GM19193 (cell line): Measurements from ENCODE around the gene FAXDC2.

ENCODE experiments used
- POLR2A ChIP-seq: IDR thresholded peaks from 4 replicates; pipeline ENCODE4 v1.6.1; 2011; ENCODE audit not compliant: insufficient read depth, insufficient read length; ENCODE audit errors: extremely low read depth

The FAXDC2 gene

GRCh38 chr5:154849264-154849785, 1.1 kb downstream of the FAXDC2 start:
- no peak for TF ChIP-seq POLR2A

GRCh38 chr5:154844809-154845208, 5.6 kb downstream of the FAXDC2 start:
- no peak for TF ChIP-seq POLR2A

GRCh38 chr5:154842689-154843530, 7.5 kb downstream of the FAXDC2 start:
- TF ChIP-seq POLR2A, result no peak

GRCh38 chr5:154841273-154841661, 9.1 kb downstream of the FAXDC2 start:
- no peak for TF ChIP-seq POLR2A

- TF ChIP-seq POLR2A, result no peak
Observed at GRCh38 chr5:154840435-154841272, 9.7 kb downstream of the FAXDC2 start.

- TF ChIP-seq POLR2A, result no peak
Observed at GRCh38 chr5:154837009-154837901, 13.1 kb downstream of the FAXDC2 start.

GRCh38 chr5:154836225-154836624, 14.2 kb downstream of the FAXDC2 start:
- TF ChIP-seq POLR2A, result no peak

GRCh38 chr5:154834053-154834452, 16.4 kb downstream of the FAXDC2 start:
- TF ChIP-seq POLR2A, result no peak

GRCh38 chr5:154831451-154831850, 19.0 kb downstream of the FAXDC2 start:
- TF ChIP-seq POLR2A, result no peak

GRCh38 chr5:154830596-154830995, 19.8 kb downstream of the FAXDC2 start:
- no peak for TF ChIP-seq POLR2A

GRCh38 chr5:154830219-154830595, 20.2 kb downstream of the FAXDC2 start:
- no peak for TF ChIP-seq POLR2A

GRCh38 chr5:154829589-154830218, 20.7 kb downstream of the FAXDC2 start:
- TF ChIP-seq POLR2A, result no peak

- no peak for TF ChIP-seq POLR2A
Observed at GRCh38 chr5:154829181-154829588, 21.2 kb downstream of the FAXDC2 start.

GRCh38 chr5:154824070-154824469, 26.3 kb downstream of the FAXDC2 start:
- no peak for TF ChIP-seq POLR2A
